Measurements from ENCODE around the gene DLG2.
"Not testable (repeated sequence)": the region's sequence is repeated elsewhere in the genome, so short reads cannot be mapped to it uniquely, and the experiment has no call there.

DLG2 gene

DNA sequence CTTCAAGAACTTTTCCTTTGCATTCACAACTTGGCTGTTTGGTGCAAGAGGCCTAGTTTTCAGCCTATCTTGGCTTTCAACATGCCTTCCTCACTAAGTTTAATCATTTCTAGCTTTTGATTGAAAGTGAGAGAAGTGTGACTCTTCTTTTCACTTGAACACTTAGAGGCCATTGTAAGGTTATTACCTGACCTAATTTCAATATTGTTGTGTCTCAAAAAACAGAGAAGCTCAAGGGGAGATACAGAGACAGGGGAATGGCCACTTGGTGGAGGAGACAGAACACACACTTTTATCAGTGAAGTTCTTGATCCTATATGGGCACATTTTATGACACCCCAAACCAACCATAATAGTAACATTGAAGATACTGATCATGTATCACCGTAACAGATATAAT lies 532.3 kb downstream of the DLG2 start:
- no peak for DNase-seq

DNA sequence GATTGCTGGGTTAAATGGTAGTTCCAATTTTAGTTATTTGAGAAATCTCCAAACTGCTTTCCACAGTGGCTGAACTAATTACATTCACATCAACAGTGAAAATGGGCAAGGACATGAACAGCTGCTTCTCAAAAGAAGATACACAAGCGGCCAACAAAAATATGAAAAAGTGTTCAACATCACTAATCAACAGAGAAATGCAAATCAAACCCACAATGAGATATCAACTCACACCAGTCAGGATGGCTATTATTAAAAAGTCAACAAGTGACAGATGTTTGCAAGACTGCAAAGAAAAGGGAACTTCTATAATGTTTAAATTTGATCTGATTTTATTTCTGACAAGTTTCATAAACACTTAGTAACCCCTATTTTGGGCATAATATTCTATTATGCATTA lies 537.5 kb downstream of the DLG2 start:
- DNase-seq = no peak

DNA sequence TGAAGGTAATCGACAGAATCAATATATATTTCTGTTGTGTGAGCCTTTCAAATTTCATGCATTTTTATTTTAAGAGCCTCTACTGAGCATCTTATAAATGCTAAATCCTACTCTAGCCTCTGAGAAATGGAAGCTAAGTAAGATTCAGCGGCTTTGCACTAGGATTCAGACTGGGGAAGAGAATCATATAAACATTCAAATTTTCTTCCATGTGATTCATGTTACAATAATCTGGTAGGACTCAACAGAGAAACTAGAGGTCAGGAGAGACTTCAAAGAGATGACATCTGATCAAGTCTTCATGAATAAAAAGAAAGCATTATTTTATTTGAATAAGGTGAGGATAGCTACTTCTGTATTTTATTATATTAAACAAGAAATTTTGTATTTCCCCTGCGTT lies 538.9 kb downstream of the DLG2 start:
- no peak for DNase-seq

DNA sequence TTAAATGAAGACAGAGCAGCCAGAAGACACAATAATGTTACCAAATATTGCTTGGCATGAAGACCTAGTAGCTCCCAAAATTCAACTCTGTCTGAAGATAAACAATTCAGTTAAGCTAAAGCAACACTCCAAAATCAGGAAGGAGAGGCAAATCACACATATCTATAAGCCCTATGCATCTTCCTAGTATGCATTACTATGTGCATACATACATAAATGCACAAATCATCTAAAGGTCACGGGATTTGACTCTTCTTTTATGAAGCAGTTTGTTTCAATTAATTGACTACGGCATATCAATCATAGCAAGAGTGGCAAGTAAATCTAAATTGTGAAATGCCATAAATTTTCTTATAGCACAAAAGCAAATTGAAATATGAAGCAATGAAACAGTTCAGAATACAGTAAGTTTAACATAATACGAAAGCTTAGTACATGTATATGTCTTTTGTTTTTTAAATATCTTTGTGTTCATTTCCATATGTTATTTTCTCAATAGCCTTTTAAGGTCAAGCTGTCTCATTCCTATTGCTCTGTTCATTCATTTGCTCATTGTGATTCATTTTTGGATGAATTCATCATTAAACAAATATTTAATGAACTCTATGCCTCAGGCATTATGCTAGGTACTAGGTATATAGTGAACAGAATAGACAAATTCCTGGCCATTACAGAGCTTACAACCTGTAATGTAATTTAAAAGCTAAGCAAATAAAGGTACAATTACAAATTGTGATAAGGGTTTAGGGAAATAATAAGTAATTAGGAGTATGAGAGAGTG lies 540.5 kb downstream of the DLG2 start:
- DNase-seq = no peak

DNA sequence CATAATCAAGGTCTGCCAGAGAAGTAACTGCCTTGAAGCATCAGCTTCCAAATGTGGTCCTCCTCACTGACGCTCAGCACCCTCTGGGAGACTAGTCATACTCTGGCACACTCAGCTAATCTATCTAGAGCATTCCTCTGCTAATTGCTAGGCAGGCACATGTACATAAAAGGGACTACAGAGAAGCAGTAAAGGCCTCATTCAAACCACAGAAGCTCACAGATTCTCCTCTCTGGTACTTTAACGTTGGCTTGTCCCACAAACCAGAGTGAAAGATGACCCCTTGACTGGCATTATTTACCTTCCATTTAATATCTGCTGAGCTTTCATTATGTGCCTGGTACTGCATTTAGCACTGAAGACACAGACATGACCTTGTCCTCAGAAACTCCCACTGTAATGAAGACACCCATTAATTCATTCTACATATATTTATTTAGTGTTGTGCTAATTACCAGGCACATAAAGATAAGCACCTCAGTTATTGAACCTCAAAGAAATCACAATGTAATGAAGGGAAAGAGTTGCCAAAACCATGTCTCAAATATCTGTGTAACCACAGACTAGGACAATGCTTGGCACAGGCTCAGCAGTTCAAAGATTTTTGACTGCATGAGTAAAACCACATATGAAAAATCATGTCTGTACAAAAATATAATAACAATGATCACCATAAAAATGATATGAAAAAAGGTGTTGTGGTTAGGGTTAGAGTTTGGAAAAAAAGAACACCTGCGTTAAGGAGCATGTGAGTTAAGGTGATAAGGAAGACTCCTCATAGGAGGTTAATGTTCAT lies 550.4 kb downstream of the DLG2 start:
- no peak for DNase-seq

DNA sequence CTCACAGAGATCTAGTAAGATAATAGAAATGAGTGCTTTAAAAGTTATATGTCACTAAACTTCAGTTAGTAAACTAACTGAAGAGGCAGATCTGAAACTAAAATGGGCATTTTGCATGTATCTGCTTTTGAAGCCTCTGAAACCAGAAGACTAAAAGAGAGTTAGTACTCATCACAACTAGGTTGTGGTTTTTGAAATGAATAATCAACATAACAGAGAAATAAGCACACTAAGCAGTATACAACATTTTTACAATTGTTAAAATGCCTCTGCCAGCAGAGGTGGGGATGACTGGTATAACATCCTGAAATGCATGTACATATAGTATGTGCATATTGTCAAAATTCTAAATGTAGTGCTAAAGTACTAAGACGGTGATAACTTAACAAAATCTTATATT lies 564.5 kb downstream of the DLG2 start:
- no peak for DNase-seq

DNA sequence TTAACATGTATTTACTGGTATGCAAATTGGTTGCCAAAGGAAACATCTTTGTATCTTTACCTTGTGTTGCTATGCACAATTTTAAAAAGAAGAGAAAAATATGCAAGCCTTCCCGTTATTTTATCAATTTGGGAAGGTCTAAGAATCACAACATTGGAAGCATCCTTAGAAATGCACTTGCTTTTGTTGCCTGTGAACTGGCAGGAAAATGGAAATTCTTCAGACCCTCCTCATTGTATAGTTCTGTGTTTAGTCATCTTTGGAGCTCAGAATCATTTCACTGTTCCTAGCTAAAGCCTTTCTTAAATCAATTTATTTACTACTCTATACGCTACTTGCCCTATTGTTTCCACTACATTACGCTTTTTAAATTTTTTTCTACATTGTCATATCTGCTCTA lies 574.5 kb downstream of the DLG2 start:
- DNase-seq = no peak

DNA sequence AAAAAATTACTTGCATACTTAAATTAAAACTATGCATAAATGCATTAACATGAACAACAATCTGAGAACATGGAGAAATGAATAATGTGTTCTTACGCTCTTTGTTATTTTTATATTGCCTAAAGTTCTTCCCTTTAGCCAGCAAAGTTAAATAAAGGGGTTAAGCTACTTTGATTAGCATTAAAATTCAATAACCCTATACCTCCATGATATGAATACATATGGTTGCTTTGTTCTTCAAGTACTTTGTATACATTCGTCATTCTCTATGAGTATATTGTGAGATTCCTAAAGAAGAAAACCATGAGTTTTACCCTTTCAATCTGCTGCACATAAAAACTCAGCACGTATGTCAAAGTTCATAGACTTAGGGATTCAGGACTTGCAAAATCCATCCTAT lies 578.3 kb downstream of the DLG2 start:
- no peak for DNase-seq

DNA sequence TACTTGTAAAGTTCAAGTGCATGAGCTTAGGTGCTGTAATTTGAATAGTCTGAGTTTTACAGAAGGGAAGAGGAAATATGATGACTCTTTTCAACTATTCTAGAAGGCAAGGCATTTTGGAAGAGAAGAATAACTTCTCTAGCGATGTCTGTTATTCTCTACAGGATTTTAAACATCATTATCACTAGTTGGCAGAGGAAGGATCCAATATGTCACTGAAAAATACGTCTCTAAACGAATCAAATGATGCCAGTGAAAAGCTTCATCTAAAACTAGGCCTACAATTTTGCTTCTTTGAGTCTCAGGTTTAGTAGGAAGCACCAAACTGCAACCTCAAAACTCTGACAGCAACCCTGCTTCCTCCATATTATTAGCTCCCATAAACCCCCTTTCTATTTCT lies 581.4 kb downstream of the DLG2 start:
- DNase-seq = no peak

DNA sequence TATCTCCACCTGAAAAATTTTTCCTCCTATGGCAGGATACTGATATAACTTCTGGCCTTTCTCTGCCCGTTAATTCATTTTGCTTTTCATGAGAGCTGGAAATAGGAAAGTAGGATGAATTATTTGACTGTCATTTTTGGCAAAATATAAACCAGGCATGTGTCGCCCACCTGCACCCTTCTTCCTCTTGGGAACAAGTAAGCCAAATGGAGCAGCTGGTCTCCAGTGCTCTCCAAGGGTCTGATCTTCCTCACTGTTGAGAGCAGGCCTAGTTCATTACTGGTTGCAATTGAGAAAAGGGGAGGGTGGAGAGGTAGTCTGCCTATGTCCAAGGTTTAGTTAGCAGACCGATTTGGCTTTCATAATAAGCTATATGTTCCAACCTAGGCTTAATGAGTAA lies 582.2 kb downstream of the DLG2 start:
- DNase-seq = no peak

DNA sequence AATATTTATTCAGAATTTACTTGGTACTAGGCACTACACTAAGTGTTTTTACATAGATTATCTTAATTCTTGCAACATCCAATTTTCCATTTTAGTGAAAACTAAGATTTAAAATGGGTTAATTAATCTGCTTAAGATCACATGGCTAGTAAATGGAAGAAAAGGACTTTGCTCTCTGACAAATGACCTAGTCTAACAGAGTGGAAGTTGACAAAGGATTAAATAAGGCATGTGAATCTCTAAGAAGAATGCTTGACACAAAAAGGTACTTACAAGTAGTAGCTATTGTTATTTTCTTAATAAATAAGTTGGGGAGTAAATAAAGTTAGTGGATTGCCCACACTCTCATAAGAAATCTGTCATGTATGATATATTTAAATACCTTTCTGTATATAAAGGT lies 584.8 kb downstream of the DLG2 start:
- no peak for DNase-seq

DNA sequence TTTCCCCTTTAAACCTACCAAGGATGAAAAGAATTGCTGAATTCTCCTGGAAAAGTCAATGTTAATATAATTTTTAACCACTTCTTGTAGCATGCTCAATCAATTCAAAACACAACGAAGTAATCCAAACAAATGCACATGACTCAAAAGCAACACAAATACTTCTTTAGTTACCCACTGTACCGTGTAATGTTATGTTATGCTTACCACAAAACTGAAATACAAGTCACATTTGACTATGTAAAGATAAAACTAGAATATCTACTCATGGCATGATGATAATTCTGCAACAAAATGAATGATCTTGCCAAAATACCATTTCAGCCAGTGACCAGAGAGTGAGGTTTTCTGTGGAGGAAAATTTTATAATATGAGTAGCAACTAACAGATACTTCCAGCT lies 587.0 kb downstream of the DLG2 start:
- DNase-seq = no peak

DNA sequence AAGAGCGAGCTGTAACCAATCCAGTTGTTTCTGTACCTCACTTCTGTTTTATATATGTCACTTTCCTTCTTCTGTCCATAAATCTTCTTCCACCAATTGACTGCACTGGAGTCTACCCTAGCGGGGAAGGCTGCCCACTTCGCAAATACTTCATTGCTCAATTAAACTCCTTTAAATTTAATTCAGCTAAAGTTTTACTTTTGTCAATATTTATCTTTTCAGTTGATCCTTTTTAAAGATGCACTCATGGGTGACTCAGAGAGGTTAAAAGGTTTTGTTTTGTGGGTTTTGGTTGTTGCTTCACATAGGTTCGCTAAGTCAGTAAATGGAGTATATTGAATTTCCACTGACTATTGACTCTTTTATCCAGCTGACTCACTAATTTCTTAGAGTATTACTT lies 597.2 kb downstream of the DLG2 start:
- no peak for DNase-seq

DNA sequence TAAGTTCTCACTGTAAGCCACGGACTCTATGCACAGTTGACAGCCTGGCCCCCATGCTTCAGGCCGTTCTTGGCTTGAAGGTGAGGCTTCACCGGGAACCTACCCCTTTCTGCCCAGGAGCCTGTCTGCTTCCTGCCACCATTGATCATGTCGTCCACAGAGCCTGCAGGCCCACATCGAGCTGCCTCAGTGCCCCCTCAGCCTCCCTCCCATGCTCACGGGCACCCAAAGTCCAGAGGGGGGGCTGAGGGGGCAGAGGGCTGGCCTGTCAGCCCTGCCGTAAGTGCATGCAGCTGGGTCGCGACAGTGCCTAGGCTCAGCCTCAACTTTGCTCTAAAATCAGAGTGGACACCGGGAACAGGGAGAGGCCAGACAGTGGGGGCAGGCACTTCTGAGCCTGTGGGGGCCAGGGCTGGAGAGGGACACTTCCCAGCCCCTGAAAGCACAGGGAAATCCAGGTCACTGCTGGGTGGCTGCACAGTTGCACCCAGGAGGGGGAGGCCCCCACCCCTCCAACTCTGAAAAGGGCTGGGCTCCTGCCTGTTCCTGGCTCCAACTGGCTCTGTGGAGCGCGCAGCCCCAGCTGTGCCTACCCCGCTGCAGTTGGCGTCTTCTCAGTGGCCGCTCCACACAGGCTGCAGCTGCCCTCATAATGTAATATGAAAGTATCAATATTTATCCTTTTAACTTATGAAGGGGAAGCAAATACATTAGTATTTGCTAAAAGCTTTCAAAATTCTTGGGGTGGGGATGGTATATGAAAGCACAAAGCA lies 598.6 kb downstream of the DLG2 start:
- no peak for DNase-seq

DNA sequence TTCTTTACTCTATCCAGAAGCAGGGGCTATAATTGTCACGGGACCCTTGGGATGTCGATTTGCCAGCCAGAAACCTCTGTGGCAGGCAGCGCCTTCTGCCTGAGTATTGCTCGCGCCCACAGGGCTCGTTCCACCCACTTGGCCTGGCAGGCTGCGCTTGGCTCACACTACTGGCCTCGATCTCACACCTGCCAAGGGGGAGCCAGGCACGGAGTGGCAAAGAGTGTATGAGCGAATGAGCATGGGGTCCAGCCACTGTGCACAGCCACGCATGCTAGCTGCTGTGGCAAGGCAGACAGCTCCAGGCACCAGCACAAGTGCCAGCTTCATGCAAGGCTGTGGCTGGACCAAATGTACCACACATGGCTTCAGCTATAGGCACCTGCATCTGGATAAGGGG lies 599.8 kb downstream of the DLG2 start:
- DNase-seq = no peak

DNA sequence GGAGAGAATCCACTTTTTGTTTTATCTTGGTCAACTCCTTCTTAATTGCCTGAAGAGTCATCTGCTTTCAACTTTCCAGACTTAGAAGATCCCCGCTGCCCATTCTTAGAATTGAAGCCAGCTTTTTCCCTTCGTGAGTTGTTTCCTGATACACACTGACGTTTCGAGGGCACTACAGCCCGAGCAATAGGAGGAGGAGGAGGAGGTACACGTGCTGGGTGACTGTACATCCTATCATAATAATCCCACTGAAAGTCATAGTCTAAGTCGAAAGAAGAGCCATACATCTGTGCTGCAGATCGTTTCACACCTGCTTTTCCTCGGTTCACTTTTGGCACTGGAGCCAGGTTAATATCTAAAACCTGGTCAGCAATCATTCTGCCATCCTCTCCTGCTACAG lies 606.1 kb downstream of the DLG2 start:
- no peak for DNase-seq

DNA sequence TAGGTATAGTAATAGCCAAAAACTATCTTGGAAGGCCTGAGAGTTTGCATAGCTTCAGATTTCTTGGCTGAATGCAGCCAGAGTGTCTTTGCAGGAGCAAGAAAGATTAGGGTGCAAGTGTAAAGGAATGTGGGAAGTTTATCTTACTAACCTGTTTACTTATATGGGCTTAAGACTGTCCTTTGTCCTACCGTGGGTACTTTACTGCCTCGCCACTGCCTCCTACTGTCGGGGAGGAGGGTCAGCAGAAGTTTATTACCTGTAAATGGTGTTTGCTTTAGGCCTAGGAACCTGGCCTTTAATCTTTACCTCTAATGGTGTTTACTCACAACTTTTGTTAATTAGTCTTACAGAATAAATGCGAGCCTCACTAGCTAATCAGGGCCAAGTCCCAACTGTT lies 633.8 kb downstream of the DLG2 start:
- DNase-seq = no peak

DNA sequence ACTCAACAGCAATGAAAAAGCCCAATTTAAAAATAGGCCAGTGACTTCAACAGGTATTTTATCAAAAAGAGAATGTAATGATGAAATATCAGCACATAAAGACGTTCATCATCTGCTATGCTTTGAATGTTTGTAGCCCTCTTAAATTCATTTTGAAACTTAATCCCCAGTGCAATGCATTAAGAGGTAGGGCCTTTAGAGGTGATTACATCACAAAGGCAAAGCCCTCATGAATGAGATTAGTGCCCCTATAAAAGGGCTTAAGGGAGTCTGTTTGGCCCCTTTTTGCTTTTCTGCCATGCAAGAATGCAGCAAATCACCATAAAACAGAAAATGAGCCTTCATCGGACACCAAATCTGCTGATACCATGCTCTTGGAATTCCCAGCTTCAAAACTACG lies 637.0 kb downstream of the DLG2 start:
- no peak for DNase-seq

DNA sequence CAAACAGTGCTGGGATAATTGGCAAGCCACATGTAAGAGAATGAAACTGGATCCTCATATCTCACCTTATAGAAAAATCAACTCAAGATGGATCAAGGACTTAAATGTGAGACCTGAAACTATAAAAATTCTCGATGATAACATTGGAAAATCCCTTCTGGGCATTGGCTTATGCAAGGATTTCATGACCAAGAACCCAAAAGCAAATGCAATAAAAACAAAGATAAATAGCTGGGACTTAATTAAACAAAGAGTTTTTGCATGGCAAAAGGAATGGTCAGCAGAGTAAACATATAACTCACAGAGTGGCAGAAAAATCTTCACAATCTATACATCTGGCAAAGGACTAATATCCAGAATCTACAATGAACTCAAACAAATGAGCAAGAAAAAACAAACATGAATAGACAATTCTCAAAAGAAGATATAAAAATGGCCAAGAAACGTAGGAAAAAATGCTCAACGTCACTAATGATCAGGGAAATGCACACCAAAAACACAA lies 639.4 kb downstream of the DLG2 start:
- not testable (repeated sequence) for DNase-seq

DNA sequence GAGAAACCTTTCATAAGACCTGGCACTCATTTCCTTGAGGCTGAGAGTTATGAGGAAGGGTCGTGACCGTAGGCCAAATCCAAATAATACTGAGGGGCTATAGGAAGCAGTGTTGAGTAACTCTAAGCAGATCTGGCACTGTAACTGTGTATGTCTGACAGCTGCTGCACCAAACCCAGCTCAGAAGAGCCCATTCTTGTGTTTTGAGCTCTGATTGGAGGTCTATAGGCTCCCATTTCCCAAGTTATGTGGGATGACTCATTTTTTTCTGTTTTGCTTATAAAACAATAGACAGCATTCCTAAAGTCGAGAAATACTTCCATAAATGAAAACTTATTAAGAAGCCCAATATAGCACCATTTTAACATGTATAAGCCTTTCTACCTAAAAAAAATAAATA lies 645.8 kb downstream of the DLG2 start:
- DNase-seq = no peak

DNA sequence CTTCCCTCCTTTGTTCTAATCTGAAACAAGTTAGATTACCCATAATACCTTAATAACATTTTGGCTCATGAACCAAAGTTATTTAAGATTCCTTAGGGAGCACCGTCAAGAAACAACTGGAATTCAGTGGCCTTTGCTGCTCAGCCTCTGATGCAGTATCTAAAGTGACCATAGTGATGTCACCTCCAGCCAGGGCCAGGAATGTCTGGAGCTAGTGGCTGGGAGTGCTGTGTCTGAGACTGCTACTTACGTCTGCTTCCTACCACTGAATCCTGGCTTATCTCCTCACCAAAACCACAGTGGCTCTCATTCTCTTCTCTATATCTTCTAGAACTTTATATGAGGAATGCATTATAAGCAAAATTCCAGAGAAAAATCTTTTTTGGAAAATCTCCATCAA lies 658.0 kb downstream of the DLG2 start:
- DNase-seq = no peak

DNA sequence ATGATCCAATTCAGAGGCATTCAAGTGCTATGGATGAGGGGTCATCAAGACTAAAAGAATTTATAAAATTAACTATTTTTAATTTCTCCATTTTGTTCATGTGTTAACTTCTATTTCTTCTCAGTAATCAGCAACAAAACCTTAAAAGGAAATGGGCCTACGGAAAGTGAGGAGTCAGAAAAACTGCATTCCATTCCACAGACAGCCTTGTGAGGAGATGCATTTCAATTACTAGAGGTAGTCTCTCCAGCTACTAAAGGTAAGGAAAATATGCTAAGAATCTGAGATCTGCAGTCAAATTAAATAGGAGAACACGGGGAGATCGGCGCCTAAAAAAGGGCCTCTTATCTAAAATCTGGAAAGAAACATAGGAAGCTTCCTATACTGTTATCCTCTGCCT lies 661.7 kb downstream of the DLG2 start:
- no peak for DNase-seq

DNA sequence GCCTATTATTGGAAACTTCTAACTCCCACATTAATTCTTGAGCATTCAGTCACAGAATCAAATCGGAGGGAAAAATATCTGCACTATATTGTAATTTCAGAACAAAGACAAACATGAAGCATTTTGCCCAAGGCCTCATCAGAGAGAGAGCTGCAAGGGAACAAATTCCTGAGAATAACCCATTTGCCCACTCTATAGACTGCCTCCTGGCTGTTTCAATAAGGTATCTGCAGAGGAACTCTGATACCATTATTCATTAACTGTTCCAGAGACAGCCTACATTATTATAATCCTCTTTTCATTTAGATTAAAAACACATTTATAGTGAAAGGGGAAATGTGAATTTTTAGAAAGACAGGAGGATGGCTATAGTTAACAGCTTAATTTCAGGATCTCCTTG lies 663.9 kb downstream of the DLG2 start:
- no peak for DNase-seq

DNA sequence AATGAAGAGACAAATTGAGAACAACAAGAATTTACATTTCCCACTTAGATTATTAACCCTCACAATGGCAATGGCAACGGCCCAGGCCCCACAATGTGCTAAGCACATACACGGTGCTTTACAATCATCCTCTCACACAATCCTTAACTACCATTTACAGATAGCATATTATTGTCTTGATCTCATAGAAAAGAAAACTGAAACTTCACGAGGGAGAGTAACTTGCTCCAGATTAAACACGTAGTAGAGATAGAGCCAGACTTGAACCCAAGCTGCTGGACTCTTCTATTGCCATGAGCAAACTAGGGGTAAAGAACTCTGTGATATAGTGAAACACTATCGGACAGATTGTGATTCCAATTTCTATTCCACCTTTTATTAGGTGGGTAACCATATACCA lies 665.1 kb downstream of the DLG2 start:
- DNase-seq = no peak

Data from CD4-positive, alpha-beta T cell treated with Interferon alpha-2 for 1 hour (primary cell).